UCSD-AML1 (cell line): ENCODE data around the gene TMEM106A.
"Not testable (repeated sequence)": the region's sequence is repeated elsewhere in the genome, so short reads cannot be mapped to it uniquely, and the experiment has no call there.

ENCODE experiments used
- DNase-seq: peaks from one replicate; lab custom pipeline; 2025; ENCODE audit not compliant: unreplicated experiment; lab: John Stamatoyannopoulos, UW

The TMEM106A gene, protein sequence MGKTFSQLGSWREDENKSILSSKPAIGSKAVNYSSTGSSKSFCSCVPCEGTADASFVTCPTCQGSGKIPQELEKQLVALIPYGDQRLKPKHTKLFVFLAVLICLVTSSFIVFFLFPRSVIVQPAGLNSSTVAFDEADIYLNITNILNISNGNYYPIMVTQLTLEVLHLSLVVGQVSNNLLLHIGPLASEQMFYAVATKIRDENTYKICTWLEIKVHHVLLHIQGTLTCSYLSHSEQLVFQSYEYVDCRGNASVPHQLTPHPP

DNA sequence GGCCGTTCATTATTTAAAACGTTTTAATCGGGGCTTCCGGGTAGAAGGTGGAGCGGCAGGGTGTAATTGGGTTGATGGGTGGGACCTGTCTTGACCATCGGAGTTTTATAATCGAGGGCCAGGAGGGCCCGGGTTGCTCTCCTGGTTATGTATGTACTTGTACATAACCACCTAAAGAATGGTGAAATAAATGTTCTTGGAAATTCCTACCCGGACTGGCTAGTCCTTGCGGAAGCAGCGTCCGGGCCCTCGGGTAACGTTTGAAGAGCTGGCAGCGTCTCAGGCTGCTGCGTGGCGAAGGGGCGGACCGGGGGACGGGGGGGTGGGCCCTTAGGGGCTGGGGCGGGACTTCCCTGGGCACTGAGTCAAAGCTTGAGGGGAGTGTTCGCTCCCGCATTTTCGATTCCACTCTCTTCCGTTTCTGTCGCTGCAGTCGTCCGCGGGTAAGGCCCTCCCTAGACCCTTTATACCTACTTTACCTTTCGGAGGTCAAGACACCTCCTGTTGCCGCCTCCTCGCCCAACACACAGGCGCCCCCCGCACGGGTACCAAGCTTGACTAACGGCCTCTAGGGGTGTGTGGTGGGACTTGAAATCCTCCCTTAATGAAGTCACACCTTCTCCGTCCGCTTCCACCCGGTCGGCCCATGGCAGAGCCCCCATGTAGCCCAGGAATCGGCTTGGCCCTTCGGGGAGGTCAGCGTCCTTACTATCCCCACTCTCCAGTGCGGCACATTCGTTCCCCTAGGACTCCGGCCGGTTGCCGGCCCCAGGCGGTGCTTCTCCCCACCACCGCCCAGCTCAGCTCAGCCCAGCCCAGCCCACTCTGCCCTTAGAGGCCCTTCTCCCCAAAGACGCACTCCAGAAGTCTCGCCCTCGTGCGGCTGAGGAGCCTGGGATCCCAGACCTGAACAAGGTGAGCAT lies at the start of gene TMEM106A:
Gene TMEM106A (plus strand): TSS at position 396 of the 923 bp plus-strand sequence. CDS start 1,167 bp downstream, outside the sequence.
- DNase-seq, result peak; percentile 78

DNA sequence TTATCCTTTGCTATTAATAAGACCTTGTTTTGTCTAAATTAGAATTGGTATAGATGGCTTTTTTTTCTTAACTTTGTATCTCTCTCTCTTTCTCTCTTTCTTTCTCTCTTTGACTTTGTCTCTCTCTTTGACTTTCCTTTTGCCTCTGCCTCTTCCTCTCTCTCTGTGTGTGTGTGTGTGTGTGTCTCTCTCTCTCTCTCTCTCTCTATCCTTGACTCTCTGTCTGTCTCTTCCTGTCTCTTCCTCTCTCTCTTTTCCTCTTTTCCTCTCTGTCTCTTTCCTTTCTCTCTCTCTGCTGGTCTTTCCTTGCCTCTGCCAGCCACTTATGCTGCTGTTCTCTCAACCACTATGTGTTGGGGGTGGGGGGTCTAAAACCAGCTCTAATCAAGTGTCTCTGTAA lies 45.7 kb upstream of the TMEM106A start:
- DNase-seq, result not testable (repeated sequence)

DNA sequence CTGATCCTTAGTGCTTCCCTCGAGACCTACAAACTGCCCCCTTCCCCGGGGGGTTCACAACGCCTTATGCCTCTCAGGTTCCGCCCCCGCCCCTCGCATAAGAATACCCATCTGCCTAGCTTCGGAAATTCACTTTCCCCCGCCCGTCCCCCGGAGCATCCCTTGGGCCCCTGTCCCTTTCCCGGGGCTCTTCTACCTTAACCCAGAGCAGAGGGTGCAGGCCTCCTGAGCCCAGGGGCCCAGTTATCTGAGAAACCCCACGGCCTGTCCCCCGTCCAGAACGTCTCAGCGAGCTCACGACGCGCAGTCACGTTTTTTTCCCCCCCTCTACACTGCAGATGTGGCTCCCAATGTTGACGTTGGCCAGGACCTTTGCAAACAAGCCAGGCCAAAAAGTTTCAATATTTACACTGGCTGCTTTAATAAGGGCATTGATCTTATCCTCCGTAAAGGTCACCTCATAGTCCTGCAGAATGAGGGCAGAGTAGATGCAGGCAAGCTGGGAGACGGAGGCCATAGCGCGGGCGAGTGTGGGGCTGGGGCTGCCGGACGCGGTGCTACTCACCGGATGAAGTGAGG lies 42.0 kb upstream of the TMEM106A start:
- DNase-seq, result peak; percentile 47

DNA sequence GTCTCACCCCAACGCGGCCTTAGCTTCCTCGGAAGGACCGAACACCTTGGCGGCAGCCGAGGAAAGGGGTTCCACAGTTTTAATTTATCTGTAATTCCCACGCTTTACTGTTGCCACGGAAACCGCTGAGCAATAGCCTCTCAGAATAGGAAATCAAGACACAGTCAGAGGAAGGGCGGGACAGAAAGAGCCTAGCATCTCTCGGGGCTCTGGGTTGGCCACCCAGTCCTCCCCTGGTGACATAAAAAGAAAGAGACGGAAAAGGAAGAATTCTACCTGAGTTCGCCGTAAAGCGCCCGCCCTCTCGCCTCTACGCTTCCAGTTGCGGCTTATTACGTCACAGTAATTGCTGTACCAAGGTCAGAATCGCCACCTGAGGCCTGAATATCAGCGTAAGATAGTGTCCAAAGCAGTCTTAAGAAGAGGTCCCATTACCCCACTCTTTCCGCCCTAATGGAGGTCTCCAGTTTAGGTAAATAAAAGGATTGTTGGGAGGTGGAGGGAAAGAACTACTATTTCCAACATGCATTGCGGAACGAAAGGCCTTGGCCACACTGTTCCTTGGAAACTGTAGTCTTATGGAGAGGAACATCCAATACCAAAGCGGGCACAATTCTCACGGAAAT lies 41.4 kb upstream of the TMEM106A start:
- DNase-seq, result peak; percentile 87

DNA sequence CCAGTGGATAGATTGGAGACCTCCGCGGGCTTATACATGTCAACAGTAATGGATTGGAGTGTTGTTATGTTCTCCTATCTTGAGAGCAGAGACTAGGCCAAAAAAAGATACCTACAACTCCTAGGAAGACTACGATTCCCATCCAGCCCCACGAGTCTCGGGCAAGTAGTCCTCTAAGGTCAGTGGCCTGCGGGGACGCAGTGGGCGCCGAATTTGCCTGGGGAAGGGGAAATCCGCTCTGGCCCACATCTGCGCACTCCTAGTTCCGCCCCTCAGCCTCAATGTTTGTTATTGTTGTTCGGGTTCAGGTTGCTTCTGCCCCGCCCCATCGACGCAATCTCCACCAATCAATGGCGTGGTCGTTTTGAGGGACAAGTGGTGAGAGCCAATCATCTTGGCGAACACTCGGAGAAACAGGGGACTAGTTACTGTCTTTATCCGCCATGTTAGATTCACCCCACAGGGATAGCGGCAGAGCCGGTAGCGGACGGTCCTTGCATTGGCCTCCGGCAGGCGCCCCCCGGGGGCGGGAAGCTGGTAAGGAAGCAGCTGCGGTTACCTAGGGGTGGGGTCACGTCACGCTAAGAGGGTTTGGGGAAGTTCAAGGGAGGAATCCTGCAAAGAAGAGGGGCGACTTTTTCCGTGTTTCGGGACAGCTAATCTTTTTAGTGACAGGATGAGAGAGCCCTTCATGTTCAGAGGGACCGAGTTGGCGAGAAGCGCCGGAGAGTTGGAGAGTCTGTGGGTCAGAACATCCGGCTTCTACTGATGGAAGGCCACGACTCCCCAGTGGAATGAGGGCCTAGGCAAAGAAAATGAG lies 40.7 kb upstream of the TMEM106A start, which contains the start of gene NBR1:
Gene NBR1 (plus strand): TSS at position 449 of the 820 bp plus-strand sequence. CDS start 4,586 bp downstream, outside the sequence.
- DNase-seq, result peak; percentile 96

DNA sequence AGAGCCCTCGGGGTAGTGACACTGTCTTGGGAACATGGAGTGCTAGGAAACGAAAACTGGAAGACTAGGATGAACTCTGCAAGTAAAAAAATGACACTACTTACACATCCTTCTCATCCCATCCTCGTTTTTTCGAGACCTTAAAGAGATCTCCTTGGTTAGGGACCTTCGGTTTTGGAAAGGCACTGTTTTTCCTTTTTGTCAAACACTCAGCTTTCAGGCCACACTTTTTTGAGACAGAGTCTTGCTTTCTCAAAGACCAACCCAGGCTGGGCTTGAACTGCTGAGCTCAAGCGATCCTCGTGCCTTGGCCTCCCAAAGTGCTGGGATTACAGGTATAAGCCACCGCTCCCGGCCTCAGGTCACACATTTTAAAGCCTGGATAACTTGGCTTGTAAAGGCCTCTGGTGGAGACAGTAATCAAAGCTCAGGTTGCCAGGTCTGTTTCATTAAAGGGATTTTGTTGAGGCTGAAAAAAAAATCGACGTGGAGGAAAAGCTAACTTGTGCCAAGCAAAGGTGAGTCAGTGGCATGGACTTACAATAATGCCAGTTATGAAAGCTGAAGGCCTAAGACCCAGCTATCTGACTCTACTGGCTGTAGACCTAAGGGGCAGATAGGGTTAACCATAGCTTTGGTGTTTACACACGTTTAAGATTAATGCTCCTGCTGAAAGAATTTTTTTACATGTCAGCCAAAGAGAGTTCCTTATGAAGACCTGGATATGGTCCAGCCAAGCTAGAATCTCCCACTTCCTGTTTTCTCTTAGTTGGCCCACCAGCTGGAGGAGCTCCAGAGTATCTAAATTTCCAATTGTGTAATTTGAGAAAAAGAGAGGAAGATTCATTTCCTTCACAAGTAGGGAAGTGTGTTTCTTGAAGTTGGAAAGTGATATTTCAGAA lies 39.8 kb upstream of the TMEM106A start:
- peak; percentile 28 for DNase-seq

DNA sequence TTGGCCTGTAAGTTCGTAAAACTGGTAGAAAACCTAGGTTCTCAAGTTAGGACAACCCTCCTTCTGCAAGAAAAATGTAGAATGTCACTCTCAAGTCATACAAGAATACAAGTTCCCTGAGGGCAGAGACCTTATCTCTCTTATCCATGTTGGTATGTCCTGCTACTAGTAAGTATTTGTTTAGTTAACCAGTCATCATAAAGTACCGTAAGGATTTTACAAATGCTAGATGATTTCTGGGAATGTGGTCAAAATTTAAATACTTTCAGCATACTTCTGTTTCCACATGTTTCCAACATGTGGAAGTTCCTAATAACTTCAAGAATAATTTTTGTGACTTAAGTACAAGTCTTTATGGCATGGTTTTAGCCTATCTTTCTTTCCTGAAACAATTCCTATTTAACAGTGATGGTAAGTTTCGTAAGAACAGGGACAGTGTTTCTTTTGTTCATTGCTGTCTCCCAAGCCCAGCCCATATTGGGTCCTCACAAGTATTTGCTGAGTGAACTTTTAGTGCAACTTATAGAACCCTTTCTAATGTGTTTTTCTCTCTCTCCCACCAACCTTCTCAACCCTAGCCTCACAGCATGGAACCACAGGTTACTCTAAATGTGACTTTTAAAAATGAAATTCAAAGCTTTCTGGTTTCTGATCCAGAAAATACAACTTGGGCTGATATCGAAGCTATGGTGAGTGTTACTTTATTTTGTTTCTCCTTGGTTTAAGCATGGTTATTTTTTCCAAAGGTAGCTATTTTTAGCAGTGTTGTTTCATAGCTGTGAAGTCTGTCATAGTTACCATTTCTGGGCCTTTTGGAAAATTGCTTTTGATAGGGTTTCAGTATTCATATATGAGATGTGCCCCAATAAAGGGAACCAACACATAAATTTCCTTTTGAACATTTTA lies 36.2 kb upstream of the TMEM106A start:
- DNase-seq, result no peak

DNA sequence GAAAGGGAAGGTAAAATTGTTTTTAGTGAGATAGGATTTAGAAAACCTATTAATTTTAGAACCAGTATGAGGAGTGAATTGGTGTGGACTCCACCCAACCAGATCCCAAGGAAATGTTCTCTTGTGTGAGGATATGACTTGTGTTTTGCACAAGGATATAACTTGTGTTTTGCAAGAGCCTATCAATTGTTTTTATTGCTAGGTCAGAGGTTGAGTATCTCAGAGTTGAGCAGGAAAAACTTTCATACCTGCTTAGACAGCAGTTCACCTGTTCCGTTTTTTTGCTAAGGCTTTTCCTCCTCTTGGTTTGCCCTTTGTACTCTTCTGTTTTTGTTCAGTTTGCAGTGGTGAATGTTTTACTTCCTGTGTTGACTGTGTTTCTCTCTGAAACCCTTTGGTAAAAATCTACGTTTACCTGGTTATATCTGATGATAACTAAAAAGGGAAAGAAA lies 35.5 kb upstream of the TMEM106A start:
- DNase-seq, result no peak

DNA sequence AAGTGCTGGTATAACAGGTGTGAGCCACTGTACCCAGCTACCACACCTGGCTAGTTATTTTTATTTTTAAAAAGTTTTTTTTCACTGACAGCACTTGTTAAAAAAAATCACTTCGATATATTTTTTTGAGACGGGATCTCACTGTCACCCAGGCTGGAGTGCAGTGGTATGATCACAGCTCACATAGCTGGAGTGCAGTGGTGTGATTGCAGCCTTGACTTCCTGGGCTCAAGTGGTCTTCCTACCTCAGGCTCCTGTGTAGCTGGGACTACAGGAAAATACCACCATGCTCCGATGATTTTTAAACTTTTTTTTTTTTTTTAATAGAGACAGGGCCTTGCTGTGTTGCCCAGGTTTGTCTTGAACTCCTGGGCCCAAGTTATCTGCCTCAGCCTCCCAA lies 27.8 kb upstream of the TMEM106A start:
- no peak for DNase-seq

DNA sequence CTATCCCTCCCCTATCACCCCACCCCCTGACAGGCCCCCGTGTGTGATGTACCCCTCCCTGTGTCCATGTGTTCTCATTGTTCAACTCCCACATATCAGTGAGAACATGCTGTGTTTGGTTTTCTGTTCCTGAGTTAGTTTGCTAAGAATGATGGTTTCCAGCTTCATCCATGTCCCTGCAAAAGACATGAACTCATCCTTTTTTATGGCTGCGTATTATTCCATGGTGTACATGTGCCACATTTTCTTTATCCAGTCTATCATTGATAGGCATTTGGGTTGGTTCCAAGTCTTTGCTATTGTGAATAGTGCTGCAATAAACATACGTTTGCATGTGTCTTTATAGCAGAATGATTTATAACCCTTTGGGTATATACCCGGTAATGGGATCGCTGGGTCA lies 25.0 kb upstream of the TMEM106A start:
- not testable (repeated sequence) for DNase-seq

DNA sequence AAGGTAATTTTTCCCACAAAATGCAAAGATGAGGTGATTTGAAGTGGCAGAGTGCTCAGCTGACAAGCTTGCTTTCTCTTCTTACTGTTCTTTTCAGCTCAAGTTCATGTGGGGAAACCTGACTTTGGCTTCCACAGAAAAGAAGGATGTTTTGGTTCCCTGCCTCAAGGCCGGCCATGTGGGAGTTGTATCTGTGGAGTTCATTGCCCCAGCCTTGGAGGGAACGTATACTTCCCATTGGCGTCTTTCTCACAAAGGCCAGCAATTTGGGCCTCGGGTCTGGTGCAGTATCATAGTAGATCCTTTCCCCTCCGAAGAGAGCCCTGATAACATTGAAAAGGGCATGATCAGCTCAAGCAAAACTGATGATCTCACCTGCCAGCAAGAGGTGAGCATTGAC lies 18.4 kb upstream of the TMEM106A start:
- no peak for DNase-seq

DNA sequence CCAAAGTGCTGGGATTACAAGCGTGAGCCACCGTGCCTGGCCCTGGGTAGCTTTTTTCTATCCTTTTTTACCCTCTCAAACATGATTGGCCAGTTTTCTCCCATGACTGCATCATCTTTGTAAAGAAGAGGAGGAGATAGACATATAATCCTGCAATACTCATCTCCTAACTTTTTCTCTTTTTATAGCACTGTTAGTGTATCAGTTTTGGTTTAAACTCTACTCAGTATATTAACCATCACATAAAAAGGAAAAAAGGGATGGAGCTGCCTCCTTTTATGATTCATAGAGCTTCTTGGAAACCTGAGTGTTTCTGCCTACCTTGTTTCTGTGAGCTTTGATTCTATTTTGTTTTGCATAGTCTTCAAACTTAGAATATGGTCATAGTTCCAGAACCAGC lies 12.0 kb upstream of the TMEM106A start:
- no peak for DNase-seq

DNA sequence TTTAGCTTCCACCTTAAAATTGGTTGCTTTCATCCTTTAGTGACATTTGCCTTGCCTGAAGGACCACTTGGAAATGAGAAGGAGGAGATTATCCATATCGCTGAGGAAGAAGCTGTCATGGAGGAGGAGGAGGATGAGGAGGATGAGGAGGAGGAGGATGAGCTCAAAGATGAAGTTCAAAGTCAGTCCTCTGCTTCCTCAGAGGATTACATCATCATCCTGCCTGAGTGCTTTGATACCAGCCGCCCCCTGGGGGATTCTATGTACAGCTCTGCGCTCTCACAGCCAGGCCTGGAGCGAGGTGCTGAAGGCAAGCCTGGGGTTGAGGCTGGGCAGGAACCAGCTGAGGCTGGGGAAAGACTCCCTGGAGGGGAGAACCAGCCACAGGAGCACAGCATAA lies 11.5 kb upstream of the TMEM106A start:
- DNase-seq, result no peak

DNA sequence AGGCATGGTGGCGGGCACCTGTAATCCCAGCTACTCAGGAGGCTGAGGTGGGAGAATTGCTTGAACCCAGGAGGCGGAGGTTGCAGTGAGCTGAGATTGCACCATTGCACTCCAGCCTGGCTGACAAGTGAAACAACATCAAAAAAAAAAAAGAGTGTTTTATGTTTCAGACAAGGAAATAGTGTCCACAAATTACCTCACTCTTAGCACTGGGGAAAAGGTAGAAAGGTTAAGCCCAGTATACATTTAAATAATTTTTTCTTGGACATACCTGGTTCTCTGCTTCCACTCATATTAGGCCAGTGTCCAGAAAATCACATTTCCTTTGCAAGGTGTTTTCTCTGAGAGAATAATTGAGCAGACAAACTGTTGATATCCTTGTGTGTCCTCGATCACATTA lies 8.7 kb upstream of the TMEM106A start:
- not testable (repeated sequence) for DNase-seq

DNA sequence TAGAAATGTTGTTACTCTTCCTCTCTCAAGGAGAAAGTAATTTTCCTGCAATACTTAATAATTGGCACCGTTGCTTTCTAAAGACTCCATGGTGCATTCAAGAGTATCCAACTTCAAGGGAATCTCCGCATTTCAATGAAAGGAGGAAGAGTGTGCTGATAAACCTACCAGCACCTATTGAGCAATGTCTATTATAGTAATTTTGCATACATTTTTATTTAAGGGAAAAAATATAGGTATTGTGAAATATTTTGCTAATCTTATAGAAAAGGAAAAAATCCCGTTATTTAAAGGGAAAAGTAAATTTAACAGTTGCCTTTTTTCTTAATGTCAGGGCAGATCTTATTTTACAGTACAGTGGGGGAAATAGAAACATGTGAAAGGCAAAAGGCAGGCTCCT lies 1.1 kb upstream of the TMEM106A start:
- DNase-seq, result no peak

DNA sequence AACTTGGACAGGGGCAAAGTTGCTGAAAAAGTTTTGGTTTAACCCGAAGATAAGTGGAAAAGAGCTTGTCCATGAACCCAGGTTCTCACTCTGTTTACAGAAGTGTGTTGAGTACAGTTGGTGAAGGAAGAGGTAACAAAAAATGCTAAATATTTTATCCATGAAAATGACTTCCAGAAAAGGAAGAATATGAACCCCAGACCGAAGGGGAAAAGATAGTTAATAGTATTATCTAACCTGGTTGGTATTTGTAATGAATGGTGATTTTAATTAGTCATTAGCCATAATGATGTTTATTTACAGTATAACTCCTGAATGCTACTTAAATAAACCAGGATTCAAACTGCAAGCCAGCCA lies 574 bp upstream of the TMEM106A start:
- DNase-seq, result no peak

DNA sequence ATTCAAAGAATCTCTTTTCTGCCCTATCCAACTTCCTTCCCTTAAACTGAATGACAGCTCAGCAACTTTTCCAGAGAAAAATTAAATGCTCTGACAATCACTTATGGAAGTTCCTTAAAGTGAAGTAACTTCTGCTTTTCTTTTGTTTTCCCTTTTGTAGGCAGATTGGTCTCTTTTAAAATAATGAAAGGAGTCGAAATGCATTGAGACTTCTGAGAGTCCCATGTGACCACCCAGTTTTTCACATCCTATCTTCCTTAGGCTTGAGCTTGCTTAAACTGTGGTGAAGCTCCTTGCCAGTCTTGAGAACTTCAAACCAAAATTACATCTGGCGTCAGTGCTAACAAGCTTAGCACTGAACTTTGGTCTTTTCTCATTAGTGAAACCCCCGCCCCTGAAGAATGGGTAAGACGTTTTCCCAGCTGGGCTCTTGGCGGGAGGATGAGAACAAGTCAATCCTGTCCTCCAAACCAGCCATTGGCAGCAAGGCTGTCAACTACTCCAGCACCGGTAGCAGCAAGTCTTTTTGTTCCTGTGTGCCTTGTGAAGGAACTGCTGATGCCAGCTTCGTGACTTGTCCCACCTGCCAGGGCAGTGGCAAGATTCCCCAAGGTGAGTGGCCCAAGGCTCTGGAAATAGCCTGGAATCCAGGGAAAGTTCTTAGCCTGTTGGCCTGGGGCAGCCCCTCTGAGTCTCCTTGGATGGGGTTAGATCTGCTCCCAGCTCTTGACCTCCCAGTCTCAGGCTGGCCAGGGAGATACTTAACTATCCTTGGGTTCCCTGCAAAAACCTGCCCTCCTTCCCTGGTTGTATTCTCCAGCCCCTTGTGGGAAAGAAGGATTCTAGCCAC lies 1.2 kb downstream of the TMEM106A start:
- DNase-seq, result no peak
